Measurements from ENCODE around the gene FIBCD1.

GRCh38 chr9:130898552-130898852 is 40.5 kb downstream of the FIBCD1 start:
- TF ChIP-seq, protein P1, sequence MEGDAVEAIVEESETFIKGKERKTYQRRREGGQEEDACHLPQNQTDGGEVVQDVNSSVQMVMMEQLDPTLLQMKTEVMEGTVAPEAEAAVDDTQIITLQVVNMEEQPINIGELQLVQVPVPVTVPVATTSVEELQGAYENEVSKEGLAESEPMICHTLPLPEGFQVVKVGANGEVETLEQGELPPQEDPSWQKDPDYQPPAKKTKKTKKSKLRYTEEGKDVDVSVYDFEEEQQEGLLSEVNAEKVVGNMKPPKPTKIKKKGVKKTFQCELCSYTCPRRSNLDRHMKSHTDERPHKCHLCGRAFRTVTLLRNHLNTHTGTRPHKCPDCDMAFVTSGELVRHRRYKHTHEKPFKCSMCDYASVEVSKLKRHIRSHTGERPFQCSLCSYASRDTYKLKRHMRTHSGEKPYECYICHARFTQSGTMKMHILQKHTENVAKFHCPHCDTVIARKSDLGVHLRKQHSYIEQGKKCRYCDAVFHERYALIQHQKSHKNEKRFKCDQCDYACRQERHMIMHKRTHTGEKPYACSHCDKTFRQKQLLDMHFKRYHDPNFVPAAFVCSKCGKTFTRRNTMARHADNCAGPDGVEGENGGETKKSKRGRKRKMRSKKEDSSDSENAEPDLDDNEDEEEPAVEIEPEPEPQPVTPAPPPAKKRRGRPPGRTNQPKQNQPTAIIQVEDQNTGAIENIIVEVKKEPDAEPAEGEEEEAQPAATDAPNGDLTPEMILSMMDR (IDR thresholded peaks at IDR 0.05) = no peak
- no peak for TF ChIP-seq POLR2A (IDR thresholded peaks at IDR 0.05)
